ENCODE data around the gene UGT1A8.
"Not testable (repeated sequence)": the region's sequence is repeated elsewhere in the genome, so short reads cannot be mapped to it uniquely, and the experiment has no call there.

The UGT1A8 gene

DNA sequence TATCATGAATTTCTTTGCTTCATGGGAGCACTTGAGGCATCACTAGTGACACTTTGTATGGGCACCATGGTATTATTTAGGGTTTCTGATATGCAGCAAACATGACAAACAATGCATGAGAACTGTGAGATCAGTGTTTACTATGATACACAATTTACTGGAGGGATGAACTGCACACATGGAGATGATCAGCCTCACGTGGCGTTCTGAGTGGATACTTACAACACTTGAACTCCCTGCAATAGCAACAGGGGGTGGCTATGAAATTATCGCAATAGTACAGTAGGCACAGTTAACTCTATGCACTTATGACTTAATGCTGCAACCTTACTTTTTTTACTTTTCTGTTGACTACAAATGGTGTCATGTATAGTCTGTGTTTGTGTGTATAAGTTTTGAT, 18.5 kb upstream of the UGT1A8 start:
- H3K27me3 ChIP-seq (ENCODE audit: control insufficient read depth, insufficient read depth, low read length), result no peaks in the 10 kb centered on the region; the same call in 1 of the 2 replicates
- H3K27ac ChIP-seq (ENCODE audit: low read depth, low read length), result no peak overlapping the region
- H3K36me3 ChIP-seq (ENCODE audit: control insufficient read depth, insufficient read depth, low read length), result no peaks in the 10 kb centered on the region
- H3K4me3 ChIP-seq (ENCODE audit: low read depth, low read length), result no peak overlapping the region
- peaks cover 14% of the 10 kb centered on the region for H3K9me3 ChIP-seq (ENCODE audit: control insufficient read depth, insufficient read depth, low read depth, low read length)
- no peaks in the 10 kb centered on the region for H3K4me1 ChIP-seq (ENCODE audit: control insufficient read depth, insufficient read depth, low read length)
- no peak overlapping the region for H3K9ac ChIP-seq (ENCODE audit: low read length)

DNA sequence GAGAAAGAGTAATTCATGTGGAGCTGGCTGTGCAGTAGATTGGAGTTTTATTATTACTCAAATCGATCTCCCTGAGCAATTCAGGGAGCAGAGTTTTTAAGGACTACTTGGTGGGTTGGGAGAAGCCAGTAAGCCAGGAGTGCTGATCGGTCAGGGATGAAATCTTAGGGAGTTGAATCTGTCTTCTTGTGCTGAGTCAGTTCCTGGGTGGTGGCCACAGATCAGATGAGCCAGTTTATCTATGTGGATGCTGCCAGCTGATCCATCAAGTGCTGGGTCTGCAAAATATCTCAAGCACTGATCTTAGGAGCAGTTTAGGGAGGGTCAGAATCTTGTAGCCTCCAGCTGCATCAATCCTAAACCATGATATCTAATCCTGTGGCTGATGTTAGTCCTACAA, 17.0 kb upstream of the UGT1A8 start:
- no peaks in the 10 kb centered on the region for H3K4me1 ChIP-seq (ENCODE audit: control insufficient read depth, insufficient read depth, low read length)
- no peaks in the 10 kb centered on the region for H3K36me3 ChIP-seq (ENCODE audit: control insufficient read depth, insufficient read depth, low read length)
- H3K9ac ChIP-seq (ENCODE audit: low read length), result no peak overlapping the region
- no peak overlapping the region for H3K27ac ChIP-seq (ENCODE audit: low read depth, low read length)
- peaks cover 14% of the 10 kb centered on the region for H3K9me3 ChIP-seq (ENCODE audit: control insufficient read depth, insufficient read depth, low read depth, low read length)
- no peak overlapping the region for H3K4me3 ChIP-seq (ENCODE audit: low read depth, low read length)
- H3K27me3 ChIP-seq (ENCODE audit: control insufficient read depth, insufficient read depth, low read length), result no peaks in the 10 kb centered on the region; the same call in 1 of the 2 replicates

DNA sequence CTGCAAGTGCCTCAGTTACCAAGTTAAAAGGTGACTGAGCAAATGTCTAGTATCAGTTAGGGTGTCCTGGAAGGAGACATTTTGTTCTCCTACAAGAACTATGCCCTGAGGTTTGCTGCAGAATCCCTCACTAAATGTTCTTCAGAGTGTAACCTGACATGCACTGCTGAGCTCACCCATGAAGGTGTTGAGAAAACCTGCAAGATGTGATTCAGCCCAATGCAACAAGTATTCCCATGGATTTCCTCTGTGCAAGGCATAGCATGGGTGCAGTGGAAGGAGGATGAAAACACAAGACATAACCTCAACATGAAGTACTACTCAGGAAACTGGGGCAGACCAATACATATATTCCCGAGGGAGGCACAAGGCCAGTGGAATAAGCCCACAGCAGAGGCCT, 15.4 kb upstream of the UGT1A8 start:
- H3K27ac ChIP-seq (ENCODE audit: low read depth, low read length), result no peak overlapping the region
- H3K36me3 ChIP-seq (ENCODE audit: control insufficient read depth, insufficient read depth, low read length), result no peaks in the 10 kb centered on the region
- no peak overlapping the region for H3K4me3 ChIP-seq (ENCODE audit: low read depth, low read length)

DNA sequence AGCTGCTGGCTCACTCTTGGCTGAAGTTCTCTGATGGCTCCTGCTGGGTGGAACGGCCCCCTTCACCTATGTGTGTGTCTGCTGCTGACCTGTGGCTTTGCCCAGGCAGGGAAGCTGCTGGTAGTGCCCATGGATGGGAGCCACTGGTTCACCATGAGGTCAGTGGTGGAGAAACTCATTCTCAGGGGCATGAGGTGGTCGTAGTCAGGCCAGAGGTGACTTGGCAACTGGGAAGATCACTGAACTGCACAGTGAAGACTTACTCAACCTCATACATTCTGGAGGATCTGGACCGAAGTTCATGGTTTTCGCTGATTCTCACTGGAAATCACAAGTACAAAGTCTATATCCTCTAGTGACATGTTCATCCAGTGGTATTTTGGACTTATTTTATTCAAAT, 13.9 kb upstream of the UGT1A8 start:
- peaks cover 11% of the 10 kb centered on the region for H3K9me3 ChIP-seq (ENCODE audit: control insufficient read depth, insufficient read depth, low read depth, low read length)
- no peaks in the 10 kb centered on the region for H3K27me3 ChIP-seq (ENCODE audit: control insufficient read depth, insufficient read depth, low read length)
- H3K36me3 ChIP-seq (ENCODE audit: control insufficient read depth, insufficient read depth, low read length), result no peaks in the 10 kb centered on the region
- no peaks in the 10 kb centered on the region for H3K4me1 ChIP-seq (ENCODE audit: control insufficient read depth, insufficient read depth, low read length)
- H3K27ac ChIP-seq (ENCODE audit: low read depth, low read length), result no peak overlapping the region
- H3K4me3 ChIP-seq (ENCODE audit: low read depth, low read length), result no peak overlapping the region
- H3K9ac ChIP-seq (ENCODE audit: low read length), result no peak overlapping the region

More for the DNA sequence above, 15.4 kb upstream of the UGT1A8 start:
- H3K9ac ChIP-seq (ENCODE audit: low read length), result no peak overlapping the region
- H3K4me1 ChIP-seq (ENCODE audit: control insufficient read depth, insufficient read depth, low read length), result no peaks in the 10 kb centered on the region
- no peaks in the 10 kb centered on the region; the same call in 1 of the 2 replicates for H3K27me3 ChIP-seq (ENCODE audit: control insufficient read depth, insufficient read depth, low read length)
- H3K9me3 ChIP-seq (ENCODE audit: control insufficient read depth, insufficient read depth, low read depth, low read length), result peaks cover 12% of the 10 kb centered on the region

DNA sequence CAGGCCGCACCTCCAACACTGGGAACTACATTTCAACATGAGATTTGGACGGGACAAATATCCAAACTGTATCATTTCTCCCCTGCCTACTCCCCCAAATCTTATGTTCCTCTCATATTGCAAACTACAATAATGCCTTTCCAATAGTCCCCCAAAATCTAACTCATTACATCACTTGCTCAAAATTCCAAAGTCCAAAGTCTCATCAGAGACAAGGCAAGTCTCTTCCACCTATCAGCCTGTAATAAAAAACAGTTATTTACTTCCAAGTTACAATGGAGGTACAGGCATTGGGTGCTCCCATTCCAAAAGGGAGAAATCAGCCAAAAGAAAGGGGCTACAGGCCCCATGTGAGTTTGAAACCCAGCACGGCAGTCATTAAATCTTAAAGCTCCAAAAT, 12.6 kb upstream of the UGT1A8 start:
- no peak overlapping the region for H3K27ac ChIP-seq (ENCODE audit: low read depth, low read length)
- H3K9ac ChIP-seq (ENCODE audit: low read length), result no peak overlapping the region
- no peaks in the 10 kb centered on the region for H3K36me3 ChIP-seq (ENCODE audit: control insufficient read depth, insufficient read depth, low read length)
- H3K4me1 ChIP-seq (ENCODE audit: control insufficient read depth, insufficient read depth, low read length), result no peaks in the 10 kb centered on the region
- H3K9me3 ChIP-seq (ENCODE audit: control insufficient read depth, insufficient read depth, low read depth, low read length), result peaks cover 11% of the 10 kb centered on the region
- no peaks in the 10 kb centered on the region for H3K27me3 ChIP-seq (ENCODE audit: control insufficient read depth, insufficient read depth, low read length)
- no peak overlapping the region for H3K4me3 ChIP-seq (ENCODE audit: low read depth, low read length)

DNA sequence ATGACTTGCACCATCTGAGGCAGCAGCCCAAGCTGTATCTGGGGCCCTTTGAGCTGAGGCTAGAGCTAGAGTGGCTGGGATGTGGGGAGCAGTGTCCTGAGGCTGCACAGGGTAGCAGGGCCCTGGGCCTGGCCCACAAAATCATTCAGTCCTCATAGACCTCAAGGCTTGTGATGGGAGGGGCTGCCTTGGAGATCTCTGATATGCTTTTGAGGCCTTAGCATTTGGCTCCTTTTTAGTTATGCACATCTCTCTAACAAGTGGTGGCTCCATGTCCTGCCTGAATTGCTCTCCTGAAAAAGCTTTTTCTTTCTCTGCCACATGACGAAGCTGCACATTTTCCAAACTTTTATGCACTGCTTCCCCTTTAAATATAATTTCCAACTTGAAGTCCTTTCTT, 11.8 kb upstream of the UGT1A8 start:
- Histone ChIP-seq H3K36me3 (ENCODE audit: control insufficient read depth, insufficient read depth, low read length) (no peaks in the 10 kb centered on the region), H3K4me1 (ENCODE audit: control insufficient read depth, insufficient read depth, low read length) (no peaks in the 10 kb centered on the region), H3K27me3 (ENCODE audit: control insufficient read depth, insufficient read depth, low read length) (no peaks in the 10 kb centered on the region), H3K27ac (ENCODE audit: low read depth, low read length) (no peak overlapping the region), H3K9ac (ENCODE audit: low read length) (no peak overlapping the region), H3K9me3 (ENCODE audit: control insufficient read depth, insufficient read depth, low read depth, low read length) (peaks cover 13% of the 10 kb centered on the region), H3K4me3 (ENCODE audit: low read depth, low read length) (no peak overlapping the region)

DNA sequence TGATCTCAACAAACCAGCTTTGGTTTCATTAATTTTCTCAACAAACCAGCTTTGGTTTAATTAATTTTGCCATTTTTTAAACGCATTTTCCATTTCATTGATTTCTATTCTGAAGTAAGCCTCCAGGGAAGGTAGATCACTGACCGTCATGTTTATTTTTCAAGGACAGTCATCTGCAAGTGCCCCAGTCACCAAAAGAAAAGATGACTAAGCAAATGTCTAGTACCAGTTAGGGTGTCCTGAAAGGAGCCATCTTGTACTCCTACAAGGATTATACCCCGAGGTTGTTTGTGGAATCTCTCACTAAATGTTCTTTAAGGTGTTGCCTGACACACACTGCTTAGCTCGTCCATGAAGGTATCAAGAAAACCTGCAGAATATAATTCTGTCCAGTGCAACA, 6.1 kb upstream of the UGT1A8 start:
- H3K27me3 ChIP-seq (ENCODE audit: control insufficient read depth, insufficient read depth, low read length), result no peaks in the 10 kb centered on the region
- H3K4me3 ChIP-seq (ENCODE audit: low read depth, low read length), result no peak overlapping the region
- H3K36me3 ChIP-seq (ENCODE audit: control insufficient read depth, insufficient read depth, low read length), result no peaks in the 10 kb centered on the region
- peaks cover 2% of the 10 kb centered on the region; the same call in 1 of the 2 replicates for H3K9me3 ChIP-seq (ENCODE audit: control insufficient read depth, insufficient read depth, low read depth, low read length)
- H3K9ac ChIP-seq (ENCODE audit: low read length), result no peak overlapping the region
- no peaks in the 10 kb centered on the region for H3K4me1 ChIP-seq (ENCODE audit: control insufficient read depth, insufficient read depth, low read length)
- no peak overlapping the region for H3K27ac ChIP-seq (ENCODE audit: low read depth, low read length)

DNA sequence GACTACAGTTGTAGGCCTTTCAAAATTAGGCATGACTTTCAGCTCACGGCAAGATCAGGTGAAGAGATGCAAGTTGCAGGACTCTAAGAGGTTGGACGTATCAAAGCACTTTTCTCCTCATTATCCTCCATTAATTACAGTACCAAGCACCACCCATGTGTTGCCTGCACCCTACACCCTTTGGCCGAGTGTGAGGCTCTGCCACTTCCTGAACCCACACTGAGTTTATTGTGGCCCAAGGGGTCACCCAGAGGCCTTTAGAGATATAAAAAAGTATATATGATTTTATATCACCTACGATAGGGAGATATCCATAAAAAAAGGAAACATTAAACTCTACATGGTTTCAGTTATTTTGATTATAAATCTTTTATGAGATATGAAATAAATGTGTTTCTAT, 2.8 kb downstream of the UGT1A8 start:
- Histone ChIP-seq H3K36me3 (ENCODE audit: control insufficient read depth, insufficient read depth, low read length) (no peaks in the 10 kb centered on the region), H3K27ac (ENCODE audit: low read depth, low read length) (no peak overlapping the region), H3K9me3 (ENCODE audit: control insufficient read depth, insufficient read depth, low read depth, low read length) (no peaks in the 10 kb centered on the region), H3K4me3 (ENCODE audit: low read depth, low read length) (no peak overlapping the region), H3K27me3 (ENCODE audit: control insufficient read depth, insufficient read depth, low read length) (no peaks in the 10 kb centered on the region), H3K9ac (ENCODE audit: low read length) (no peak overlapping the region), H3K4me1 (ENCODE audit: control insufficient read depth, insufficient read depth, low read length) (no peaks in the 10 kb centered on the region)

DNA sequence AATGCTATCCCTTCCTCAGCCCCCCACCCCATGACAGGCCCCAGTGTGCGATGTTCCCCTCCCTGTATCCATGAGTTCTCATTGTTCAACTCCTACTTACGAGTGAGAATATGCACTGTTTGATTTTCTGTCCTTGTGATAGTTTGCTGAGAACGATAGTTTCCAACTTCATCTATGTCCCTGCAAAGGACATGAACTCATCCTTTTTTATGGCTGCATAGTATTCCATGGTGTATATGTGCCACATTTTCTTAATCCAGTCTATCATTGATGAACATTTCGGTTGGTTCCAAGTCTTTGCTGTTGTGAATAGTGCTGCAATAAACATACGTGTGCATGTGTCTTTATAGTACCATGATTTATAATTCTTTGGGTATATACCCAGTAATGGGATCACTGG, 4.4 kb downstream of the UGT1A8 start:
- not testable (repeated sequence) for H3K9ac ChIP-seq (ENCODE audit: low read length); H3K9me3 ChIP-seq (ENCODE audit: control insufficient read depth, insufficient read depth, low read depth, low read length); H3K27me3 ChIP-seq (ENCODE audit: control insufficient read depth, insufficient read depth, low read length); H3K27ac ChIP-seq (ENCODE audit: low read depth, low read length); H3K36me3 ChIP-seq (ENCODE audit: control insufficient read depth, insufficient read depth, low read length); H3K4me1 ChIP-seq (ENCODE audit: control insufficient read depth, insufficient read depth, low read length); H3K4me3 ChIP-seq (ENCODE audit: low read depth, low read length)

DNA sequence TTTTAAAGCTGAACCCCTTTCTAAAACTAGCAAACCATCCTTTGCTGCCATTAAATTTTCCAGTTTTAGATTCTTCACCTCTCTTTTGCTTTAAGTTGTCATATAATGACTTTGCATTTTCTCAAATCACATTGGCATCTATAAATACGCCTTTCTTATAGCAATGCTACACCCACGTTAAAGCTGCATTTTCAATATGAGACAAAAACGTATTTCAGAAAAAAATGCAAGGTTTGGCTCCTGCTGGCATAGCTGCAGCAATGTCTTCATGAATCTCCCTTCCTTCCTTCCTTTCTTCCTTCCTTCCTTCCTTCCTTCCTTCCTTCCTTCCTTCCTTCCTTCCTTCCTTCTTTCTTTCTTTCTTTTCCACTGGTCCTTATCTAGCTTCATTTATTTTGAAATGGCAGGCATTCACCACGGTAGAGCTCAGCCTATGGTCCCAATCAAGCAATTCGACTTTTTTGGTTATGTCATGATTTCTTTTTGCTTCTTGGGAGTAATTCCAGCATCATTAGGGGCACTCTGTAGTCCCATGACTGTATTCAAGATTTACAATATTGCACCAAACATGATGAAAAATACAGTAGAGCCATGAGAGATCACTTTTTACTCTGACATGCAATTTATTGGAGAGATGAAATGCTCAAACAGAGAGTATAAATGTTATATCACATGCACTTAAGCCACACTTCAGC, 10.0 kb downstream of the UGT1A8 start:
- Histone ChIP-seq H3K27me3 (ENCODE audit: control insufficient read depth, insufficient read depth, low read length) (no peaks in the 10 kb centered on the region), H3K27ac (ENCODE audit: low read depth, low read length) (no peak overlapping the region), H3K9me3 (ENCODE audit: control insufficient read depth, insufficient read depth, low read depth, low read length) (no peaks in the 10 kb centered on the region), H3K4me3 (ENCODE audit: low read depth, low read length) (no peak overlapping the region), H3K4me1 (ENCODE audit: control insufficient read depth, insufficient read depth, low read length) (no peaks in the 10 kb centered on the region), H3K36me3 (ENCODE audit: control insufficient read depth, insufficient read depth, low read length) (no peaks in the 10 kb centered on the region), H3K9ac (ENCODE audit: low read length) (no peak overlapping the region)

DNA sequence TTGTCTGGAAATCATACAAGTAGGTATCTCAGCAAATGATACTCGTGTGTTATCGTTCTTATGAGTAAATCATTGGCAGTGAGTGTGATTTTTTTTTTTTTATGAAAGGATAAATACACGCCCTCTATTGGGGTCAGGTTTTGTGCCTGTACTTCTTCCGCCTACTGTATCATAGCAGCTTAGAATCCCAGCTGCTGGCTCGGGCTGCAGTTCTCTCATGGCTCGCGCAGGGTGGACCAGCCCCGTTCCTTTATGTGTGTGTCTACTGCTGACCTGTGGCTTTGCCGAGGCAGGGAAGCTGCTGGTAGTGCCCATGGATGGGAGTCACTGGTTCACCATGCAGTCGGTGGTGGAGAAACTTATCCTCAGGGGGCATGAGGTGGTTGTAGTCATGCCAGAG, 18.9 kb downstream of the UGT1A8 start, which contains the start of gene UGT1A10:
TSS of gene UGT1A10 (plus strand) at position 143 of the 400 bp plus-strand sequence. CDS start at position 218, 75 bp downstream.
- not testable (repeated sequence) for H3K27me3 ChIP-seq (ENCODE audit: control insufficient read depth, insufficient read depth, low read length); H3K9me3 ChIP-seq (ENCODE audit: control insufficient read depth, insufficient read depth, low read depth, low read length); H3K4me3 ChIP-seq (ENCODE audit: low read depth, low read length); H3K4me1 ChIP-seq (ENCODE audit: control insufficient read depth, insufficient read depth, low read length); H3K36me3 ChIP-seq (ENCODE audit: control insufficient read depth, insufficient read depth, low read length); H3K9ac ChIP-seq (ENCODE audit: low read length); H3K27ac ChIP-seq (ENCODE audit: low read depth, low read length)

Measured in HUES6 (cell line).